Esophagus squamous epithelium (tissue), 5 donors: ENCODE results near the gene PSMB7. TPM values are rescaled to one million over a fixed set of nuclear protein-coding genes. Genes with fewer than 3 reads are reported as not detected.

Experiments used
- DNase-seq: peaks from one replicate; lab custom pipeline; 2025; lab: John Stamatoyannopoulos, UW
- H3K27ac ChIP-seq, 4 donors: fragments of 200-600 bp; sonication (generic); one replicate each; pipeline ENCODE4 v1.5.1; 2016 to 2019; ENCODE audit warnings: mild to moderate bottlenecking in 1 of 4
- H3K27me3 ChIP-seq, 4 donors: fragments of 200-600 bp; sonication (generic); 1 replicate in 3 of 4; 2 replicates in 1 of 4; pipeline versions ENCODE4 v1.5.1 to v1.6.0; 2017 to 2021; ENCODE audit warnings: antibody characterized with exemption in 1 of 4
- H3K36me3 ChIP-seq, 3 donors: fragments of 200-600 bp; sonication (generic); one replicate each; pipeline ENCODE4 v1.5.1; 2016 to 2019
- H3K4me1 ChIP-seq, 3 donors: fragments of 200-600 bp; sonication (generic); one replicate each; pipeline ENCODE4 v1.5.1; 2017 to 2019
- H3K4me3 ChIP-seq, 4 donors: fragments of 200-600 bp; sonication (generic); 1 replicate in 3 of 4; 2 replicates in 1 of 4; pipeline ENCODE4 v1.5.1; 2016 to 2019; ENCODE audit warnings: mild to moderate bottlenecking in 2 of 4, moderate library complexity in 1 of 4
- H3K9me3 ChIP-seq, 3 donors: fragments of 200-600 bp; sonication (generic); one replicate each; pipeline ENCODE4 v1.5.1; 2016 to 2019
- CTCF ChIP-seq, 6 experiments: fragments of 450-650 bp in 4 of 6; fragments of 200-600 bp in 2 of 6; sonication (generic) in 2 of 6; IDR thresholded peaks; one replicate each; pipeline ENCODE4 v1.5.1; 2016 to 2019; ENCODE audit warnings: antibody characterized with exemption in 6 of 6, mild to moderate bottlenecking in 4 of 6, moderate library complexity in 4 of 6
- POLR2A ChIP-seq, 4 donors: fragments of 450-650 bp; IDR thresholded peaks; one replicate each; pipeline ENCODE4 v1.6.1; 2017; ENCODE audit warnings: antibody characterized with exemption in 4 of 4, mild to moderate bottlenecking in 4 of 4, moderate library complexity in 3 of 4
- WGBS, 2 donors: methylation state at CpG; one replicate each; pipeline ENCODE4 v1.1.5; 2018; 5-methylcytosine and 5-hydroxymethylcytosine counted together
- intact Hi-C: fragments of 100-400 bp; cut with DNase I; formaldehyde crosslinking; loops from one replicate; pipeline ENCODE4 v1.15.0; 2022
- total RNA-seq, 4 donors: library from RNA; depleted of rRNA; stranded (reverse); fragments of >200 nt; gene quantifications; one replicate each; pipeline ENCODE4 v1.1.0, GENCODE V29; 2016
- donor health status: DM: yes; HTN: yes; CAD: no.

The PSMB7 gene
- total RNA-seq, 4 donors from 2014 or later, result 114 to 229 (median 170) TPM

GRCh38 chr9:124347206-124347967 is 67.9 kb downstream of the PSMB7 start:
- Histone ChIP-seq H3K9me3 (no peaks in the 10 kb centered on the region), H3K4me1 (peaks cover 5 to 14% (median 10%) of the 10 kb centered on the region in 3 donors), H3K36me3 (peaks cover 30 to 87% (median 34%) of the 10 kb centered on the region in 3 donors), H3K27me3 (no peaks in the 10 kb centered on the region), H3K4me3 (no peak overlapping the region), H3K27ac (no peak overlapping the region)
- no peak for TF ChIP-seq CTCF (IDR thresholded peaks at IDR 0.05)
- TF ChIP-seq POLR2A (IDR thresholded peaks at IDR 0.05), result no peak
- WGBS, 2 donors, result 88 to 93% methylated on average over 9 to 14 of the region's 26 CpGs
- no peak for DNase-seq
- intact Hi-C loops, result no loop called here

- H3K27ac ChIP-seq, result no peak overlapping the region
- H3K27me3 ChIP-seq, result no peaks in the 10 kb centered on the region
- H3K9me3 ChIP-seq, result no peaks in the 10 kb centered on the region
- TF ChIP-seq CTCF (IDR thresholded peaks at IDR 0.05) (no peak), POLR2A (IDR thresholded peaks at IDR 0.05) (no peak)
- no peak overlapping the region for H3K4me3 ChIP-seq
- intact Hi-C loops, result no loop called here
- 80 to 91% methylated on average over 4 to 11 of the region's 34 CpGs for whole genome bisulfite sequencing, 2 donors
- peaks cover 5 to 22% (median 13%) of the 10 kb centered on the region in 3 donors for H3K4me1 ChIP-seq
- H3K36me3 ChIP-seq, result peaks cover 24 to 85% (median 34%) of the 10 kb centered on the region in 3 donors
- no peak for DNase-seq
Observed at GRCh38 chr9:124346347-124347163, 68.7 kb downstream of the PSMB7 start.

GRCh38 chr9:124345751-124346281 is 69.4 kb downstream of the PSMB7 start:
- H3K36me3 ChIP-seq, result peaks cover 16 to 84% (median 28%) of the 10 kb centered on the region in 3 donors
- WGBS, 2 donors, result 72 to 75% methylated on average over 5 of the region's 9 CpGs
- no peak overlapping the region for H3K27ac ChIP-seq

GRCh38 chr9:124345063-124345462 is 70.2 kb downstream of the PSMB7 start:
- Histone ChIP-seq H3K36me3 (peaks cover 14 to 82% (median 24%) of the 10 kb centered on the region in 3 donors), H3K27ac (no peak overlapping the region), H3K9me3 (no peaks in the 10 kb centered on the region), H3K4me1 (peaks cover 5 to 22% (median 13%) of the 10 kb centered on the region in 3 donors), H3K27me3 (no peaks in the 10 kb centered on the region), H3K4me3 (no peak overlapping the region)
- WGBS, 2 donors, result 77 to 100% methylated on average over 3 to 7 of the region's 14 CpGs
- DNase-seq, result no peak
- intact Hi-C loops, result no loop called here
- TF ChIP-seq CTCF (IDR thresholded peaks at IDR 0.05), result no peak
- TF ChIP-seq POLR2A (IDR thresholded peaks at IDR 0.05), result no peak

More at GRCh38 chr9:124345751-124346281, 69.4 kb downstream of the PSMB7 start:
- Histone ChIP-seq H3K27me3 (no peaks in the 10 kb centered on the region), H3K4me3 (no peak overlapping the region), H3K9me3 (no peaks in the 10 kb centered on the region), H3K4me1 (peaks cover 5 to 22% (median 13%) of the 10 kb centered on the region in 3 donors)
- TF ChIP-seq POLR2A (IDR thresholded peaks at IDR 0.05) (no peak), CTCF (IDR thresholded peaks at IDR 0.05) (no peak)
- no peak for DNase-seq
- intact Hi-C loops, result no loop called here
